H9 (cell line): ENCODE results near the gene SLC30A1. TPM values are rescaled to one million over a fixed set of nuclear protein-coding genes. Genes with fewer than 3 reads are reported as not detected.

Source experiments
- DNase-seq: peaks from one replicate; pipeline ENCODE4 v3.0.0-alpha.2; 2017
- H2AFZ ChIP-seq: one replicate; pipeline ENCODE4 v1.6.1; 2013; ENCODE audit warnings: mild to moderate bottlenecking, low read length, control low read depth, moderate library complexity
- H2AK5ac ChIP-seq: 2 replicates; pipeline ENCODE4 v1.6.1; 2013; ENCODE audit warnings: low read length, control low read depth, mixed read lengths; ENCODE audit not compliant: insufficient read length
- H2BK120ac ChIP-seq: one replicate; pipeline ENCODE4 v1.6.1; 2013; ENCODE audit warnings: low read depth, mild to moderate bottlenecking, low read length, control low read depth, inconsistent platforms; ENCODE audit not compliant: poor library complexity, severe bottlenecking
- H2BK12ac ChIP-seq: 2 replicates; pipeline ENCODE4 v1.6.1; 2013; ENCODE audit warnings: low read length, control low read depth, mixed read lengths, low read depth; ENCODE audit not compliant: insufficient read length
- H2BK15ac ChIP-seq: 2 replicates; pipeline ENCODE4 v1.6.1; 2013; ENCODE audit warnings: low read depth, low read length, control low read depth
- H2BK20ac ChIP-seq: one replicate; pipeline ENCODE4 v1.6.1; 2013; ENCODE audit warnings: low read depth, mild to moderate bottlenecking, low read length, control low read depth, inconsistent platforms; ENCODE audit not compliant: poor library complexity, severe bottlenecking
- H2BK5ac ChIP-seq: 2 replicates; pipeline ENCODE4 v1.6.1; 2013; ENCODE audit warnings: low read length, control low read depth, mixed read lengths; ENCODE audit not compliant: insufficient read length
- H3K14ac ChIP-seq: 2 replicates; pipeline ENCODE4 v1.6.1; 2013; ENCODE audit warnings: low read length, control low read depth; ENCODE audit not compliant: insufficient read depth
- H3K18ac ChIP-seq: 2 replicates; pipeline ENCODE4 v1.6.1; 2013; ENCODE audit warnings: low read depth, mild to moderate bottlenecking, mixed read lengths, low read length, control low read depth; ENCODE audit not compliant: insufficient read length
- H3K23ac ChIP-seq: 2 replicates; pipeline ENCODE4 v1.6.1; 2013; ENCODE audit warnings: low read length, control low read depth, mixed read lengths, low read depth; ENCODE audit not compliant: insufficient read length
- H3K23me2 ChIP-seq: 2 replicates; pipeline ENCODE4 v1.6.1; 2013; ENCODE audit warnings: low read depth, mild to moderate bottlenecking, mixed read lengths, low read length, control low read depth; ENCODE audit not compliant: insufficient read length, poor library complexity, severe bottlenecking
- H3K27ac ChIP-seq: 2 replicates; pipeline ENCODE4 v1.5.1; 2013; ENCODE audit warnings: low read length, control low read depth, mixed read lengths, low read depth; ENCODE audit not compliant: insufficient read length
- H3K27me3 ChIP-seq: 2 replicates; pipeline ENCODE4 v1.6.1; 2013; ENCODE audit warnings: low read length, control low read depth, inconsistent platforms; ENCODE audit not compliant: insufficient read depth
- H3K4ac ChIP-seq: 2 replicates; pipeline ENCODE4 v1.6.1; 2013; ENCODE audit warnings: low read depth, mild to moderate bottlenecking, control low read depth, inconsistent platforms, low read length, moderate library complexity
- H3K4me1 ChIP-seq: 2 replicates; pipeline ENCODE4 v1.6.1; 2013; ENCODE audit warnings: low read length, control low read depth, inconsistent platforms; ENCODE audit not compliant: insufficient read depth
- H3K4me2 ChIP-seq: 2 replicates; pipeline ENCODE4 v1.6.1; 2013; ENCODE audit warnings: low read length, control low read depth, mixed read lengths; ENCODE audit not compliant: insufficient read length, insufficient read depth
- H3K56ac ChIP-seq: 2 replicates; pipeline ENCODE4 v1.6.1; 2013; ENCODE audit warnings: low read depth, mild to moderate bottlenecking, mixed read lengths, low read length, control low read depth; ENCODE audit not compliant: insufficient read length
- H3K79me1 ChIP-seq: 2 replicates; pipeline ENCODE4 v1.6.1; 2013; ENCODE audit warnings: low read depth, mild to moderate bottlenecking, moderate library complexity, low read length, control low read depth, inconsistent platforms; ENCODE audit not compliant: insufficient read depth, poor library complexity, severe bottlenecking
- H3K79me2 ChIP-seq: 2 replicates; pipeline ENCODE4 v1.6.1; 2013; ENCODE audit warnings: low read length, control low read depth, inconsistent platforms; ENCODE audit not compliant: insufficient read depth
- H3K9ac ChIP-seq: 2 replicates; pipeline ENCODE4 v1.6.1; 2013; ENCODE audit warnings: low read length, control low read depth, mixed read lengths; ENCODE audit not compliant: insufficient read length; ENCODE audit errors: extremely low read depth
- H3K9me3 ChIP-seq: one replicate; pipeline ENCODE4 v1.6.1; 2013; ENCODE audit warnings: low read depth, low read length, inconsistent platforms; ENCODE audit not compliant: control insufficient read depth
- H3T11ph ChIP-seq: one replicate; pipeline ENCODE4 v1.6.1; 2013; ENCODE audit warnings: mild to moderate bottlenecking, low read length, control low read depth, inconsistent platforms
- H4K20me1 ChIP-seq: one replicate; pipeline ENCODE4 v1.6.1; 2013; ENCODE audit not compliant: control insufficient read depth, insufficient read length, insufficient read depth
- H4K5ac ChIP-seq: 2 replicates; pipeline ENCODE4 v1.6.1; 2013; ENCODE audit warnings: low read depth, mild to moderate bottlenecking, mixed read lengths, low read length, control low read depth; ENCODE audit not compliant: insufficient read length
- H4K8ac ChIP-seq: replicated peaks from 2 replicates; pipeline ENCODE4 v1.6.1; 2013; ENCODE audit warnings: low read length, control low read depth, mixed read lengths, low read depth; ENCODE audit not compliant: insufficient read length
- H4K91ac ChIP-seq: 2 replicates; pipeline ENCODE4 v1.6.1; 2013; ENCODE audit warnings: low read depth, mild to moderate bottlenecking, moderate library complexity, mixed read lengths, low read length, control low read depth; ENCODE audit not compliant: insufficient read length
- H3K27ac Mint-ChIP-seq, 3 experiments: 2 replicates in 2 of 3; 3 replicates in 1 of 3; pipeline ENCODE4 v1.8.0; 2020 to 2021; ENCODE audit warnings: mixed read lengths in 3 of 3, mild to moderate bottlenecking in 1 of 3, moderate library complexity in 1 of 3
- H3K27me3 Mint-ChIP-seq: 2 replicates; pipeline ENCODE4 v1.8.0; 2021; ENCODE audit warnings: low read depth, mild to moderate bottlenecking, moderate library complexity, mixed read lengths
- H3K36me3 Mint-ChIP-seq, 3 experiments: 2 replicates in 2 of 3; 3 replicates in 1 of 3; pipeline ENCODE4 v1.8.0; 2020 to 2021; ENCODE audit warnings: low read depth in 3 of 3, mixed read lengths in 3 of 3; ENCODE audit not compliant: insufficient read depth in 1 of 3
- H3K4me1 Mint-ChIP-seq, 2 experiments: 2 replicates each; pipeline ENCODE4 v1.8.0; 2020; ENCODE audit warnings: mixed read lengths in 2 of 2
- H3K4me3 Mint-ChIP-seq, 2 experiments: 2 replicates in 1 of 2; 3 replicates in 1 of 2; pipeline ENCODE4 v1.8.0; 2020 to 2021; ENCODE audit warnings: mild to moderate bottlenecking in 2 of 2, mixed read lengths in 2 of 2, moderate library complexity in 1 of 2
- H3K9me3 Mint-ChIP-seq, 2 experiments: 2 replicates in 1 of 2; 3 replicates in 1 of 2; pipeline ENCODE4 v1.8.0; 2020; ENCODE audit warnings: mild to moderate bottlenecking in 2 of 2, mixed read lengths in 2 of 2, moderate library complexity in 1 of 2
- CTCF ChIP-seq: fragments of 200-600 bp; sonication (generic); conservative IDR thresholded peaks from 3 replicates; pipeline ENCODE4 v1.8.0; 2021; ENCODE audit warnings: antibody characterized with exemption, mild to moderate bottlenecking
- WGBS: extraction: QIAGEN DNeasy Blood & Tissue Kit; methylation state at CpG from one replicate; pipeline ENCODE4 v1.1.7; 2013; ENCODE audit warnings: missing lambda C conversion rate, low lambda C conversion rate, mixed read lengths; ENCODE audit not compliant: insufficient read length; ENCODE audit errors: extremely low coverage; 5-methylcytosine and 5-hydroxymethylcytosine counted together
- total RNA-seq: library from RNA; stranded (reverse); gene quantifications from 2 replicates; pipeline ENCODE4 v1.2.1, GENCODE V29; 2021

SLC30A1 gene
- total RNA-seq, 1 experiment from 2014 or later, result 17.1 TPM

DNA sequence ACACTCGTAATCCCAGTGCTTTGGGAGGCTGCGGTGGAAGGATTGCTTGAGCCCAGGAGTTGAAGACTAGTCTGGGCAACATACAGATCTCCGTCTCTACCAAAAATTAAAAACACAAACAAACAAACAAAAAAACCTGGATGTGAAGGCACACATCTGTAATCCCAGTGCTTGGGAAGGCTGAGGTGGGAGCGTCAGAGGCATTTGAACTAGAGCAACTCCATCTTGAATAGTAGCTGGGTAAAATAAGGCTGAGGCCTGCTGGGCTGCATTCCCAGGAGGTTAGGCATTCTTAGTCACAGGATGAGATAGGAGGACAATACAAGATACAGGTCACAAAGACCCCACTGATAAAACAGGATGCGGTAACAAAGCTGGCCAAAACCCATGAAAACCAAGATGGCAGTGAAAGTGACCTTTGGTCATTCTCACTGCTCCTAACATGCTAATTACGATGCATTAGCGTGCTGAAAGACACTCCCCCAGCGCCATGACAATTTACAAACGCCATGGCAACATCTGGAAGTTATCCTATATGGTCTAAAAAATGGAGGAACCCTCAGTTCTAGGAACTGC is 53.8 kb downstream of the SLC30A1 start:
- DNase-seq, result no peak
- TF ChIP-seq CTCF, result no peak
- no peaks in the 10 kb centered on the region for H3K27me3 ChIP-seq
- no peak overlapping the region for H2AFZ ChIP-seq
- H2BK20ac ChIP-seq, result no peak overlapping the region
- no peaks in the 10 kb centered on the region for H3K79me1 ChIP-seq
- H2BK12ac ChIP-seq, result no peak overlapping the region
- H3K18ac ChIP-seq, result no peak overlapping the region
- no peak overlapping the region for H3K14ac ChIP-seq
- no peak overlapping the region for H4K8ac ChIP-seq
- Mint-ChIP-seq H3K36me3 (no peaks in the 10 kb centered on the region; a peak in 1 of 7 replicates), H3K4me1 (peaks cover 16 to 18% of the 10 kb centered on the region in 2 experiments), H3K27ac (no peak overlapping the region; a peak in 1 of 7 replicates), H3K9me3 (no peaks in the 10 kb centered on the region), H3K27me3 (peaks cover 9% of the 10 kb centered on the region), H3K4me3 (no peak overlapping the region)
- H3K4me2 ChIP-seq, result no peak overlapping the region
- no CpG with 5 or more reads among the region's 9 CpGs for WGBS
- no peaks in the 10 kb centered on the region for H3K4me1 ChIP-seq
- no peak overlapping the region for H4K5ac ChIP-seq
- H4K20me1 ChIP-seq, result no peaks in the 10 kb centered on the region
- no peak overlapping the region for H2AK5ac ChIP-seq
- H3K79me2 ChIP-seq, result no peaks in the 10 kb centered on the region
- H3K23ac ChIP-seq, result no peak overlapping the region
- H3K9me3 ChIP-seq, result no peaks in the 10 kb centered on the region
- H3K23me2 ChIP-seq, result no peaks in the 10 kb centered on the region
- H3K27ac ChIP-seq, result no peak overlapping the region
- no peak overlapping the region for H2BK120ac ChIP-seq
- H2BK5ac ChIP-seq, result no peak overlapping the region
- H3K9ac ChIP-seq, result no peak overlapping the region
- no peak overlapping the region for H3K56ac ChIP-seq
- no peak overlapping the region for H3T11ph ChIP-seq
- H3K4ac ChIP-seq, result no peak overlapping the region
- no peak overlapping the region for H4K91ac ChIP-seq
- no peak overlapping the region for H2BK15ac ChIP-seq
